ENCODE data around the gene FILIP1.

DNA sequence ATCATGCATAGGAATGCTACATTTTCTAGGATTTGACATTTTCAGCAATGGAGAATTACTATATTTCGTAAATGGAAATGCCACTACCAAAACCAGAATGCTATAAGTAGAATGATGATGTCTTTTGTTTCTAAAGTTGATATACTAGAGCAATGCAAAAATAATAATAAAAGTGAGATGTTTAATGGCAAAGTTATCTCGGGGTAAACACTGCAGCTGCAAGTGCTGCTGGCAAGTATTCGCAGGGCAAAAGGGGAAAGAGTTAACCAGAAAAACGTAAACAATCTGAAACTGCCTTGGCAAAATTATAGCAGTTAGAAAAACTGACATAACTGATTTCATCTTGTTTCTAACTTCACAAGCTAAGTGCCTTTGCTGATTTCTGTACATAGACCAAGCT is 45.5 kb upstream of the FILIP1 start:
- TF ChIP-seq, protein P1, sequence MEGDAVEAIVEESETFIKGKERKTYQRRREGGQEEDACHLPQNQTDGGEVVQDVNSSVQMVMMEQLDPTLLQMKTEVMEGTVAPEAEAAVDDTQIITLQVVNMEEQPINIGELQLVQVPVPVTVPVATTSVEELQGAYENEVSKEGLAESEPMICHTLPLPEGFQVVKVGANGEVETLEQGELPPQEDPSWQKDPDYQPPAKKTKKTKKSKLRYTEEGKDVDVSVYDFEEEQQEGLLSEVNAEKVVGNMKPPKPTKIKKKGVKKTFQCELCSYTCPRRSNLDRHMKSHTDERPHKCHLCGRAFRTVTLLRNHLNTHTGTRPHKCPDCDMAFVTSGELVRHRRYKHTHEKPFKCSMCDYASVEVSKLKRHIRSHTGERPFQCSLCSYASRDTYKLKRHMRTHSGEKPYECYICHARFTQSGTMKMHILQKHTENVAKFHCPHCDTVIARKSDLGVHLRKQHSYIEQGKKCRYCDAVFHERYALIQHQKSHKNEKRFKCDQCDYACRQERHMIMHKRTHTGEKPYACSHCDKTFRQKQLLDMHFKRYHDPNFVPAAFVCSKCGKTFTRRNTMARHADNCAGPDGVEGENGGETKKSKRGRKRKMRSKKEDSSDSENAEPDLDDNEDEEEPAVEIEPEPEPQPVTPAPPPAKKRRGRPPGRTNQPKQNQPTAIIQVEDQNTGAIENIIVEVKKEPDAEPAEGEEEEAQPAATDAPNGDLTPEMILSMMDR (IDR thresholded peaks at IDR 0.05): no peak
- TF ChIP-seq POLR2AphosphoS5 (IDR thresholded peaks at IDR 0.05; ENCODE audit: insufficient read depth in 1 of 2, low read depth in 1 of 2): no peak
- TF ChIP-seq POLR2A (IDR thresholded peaks at IDR 0.05): no peak
